GM19193 (cell line): Measurements from ENCODE around the gene ROR2.

Experiments
- POLR2A ChIP-seq: IDR thresholded peaks from 4 replicates; pipeline ENCODE4 v1.6.1; 2011; ENCODE audit not compliant: insufficient read depth, insufficient read length; ENCODE audit errors: extremely low read depth

ROR2 gene

DNA sequence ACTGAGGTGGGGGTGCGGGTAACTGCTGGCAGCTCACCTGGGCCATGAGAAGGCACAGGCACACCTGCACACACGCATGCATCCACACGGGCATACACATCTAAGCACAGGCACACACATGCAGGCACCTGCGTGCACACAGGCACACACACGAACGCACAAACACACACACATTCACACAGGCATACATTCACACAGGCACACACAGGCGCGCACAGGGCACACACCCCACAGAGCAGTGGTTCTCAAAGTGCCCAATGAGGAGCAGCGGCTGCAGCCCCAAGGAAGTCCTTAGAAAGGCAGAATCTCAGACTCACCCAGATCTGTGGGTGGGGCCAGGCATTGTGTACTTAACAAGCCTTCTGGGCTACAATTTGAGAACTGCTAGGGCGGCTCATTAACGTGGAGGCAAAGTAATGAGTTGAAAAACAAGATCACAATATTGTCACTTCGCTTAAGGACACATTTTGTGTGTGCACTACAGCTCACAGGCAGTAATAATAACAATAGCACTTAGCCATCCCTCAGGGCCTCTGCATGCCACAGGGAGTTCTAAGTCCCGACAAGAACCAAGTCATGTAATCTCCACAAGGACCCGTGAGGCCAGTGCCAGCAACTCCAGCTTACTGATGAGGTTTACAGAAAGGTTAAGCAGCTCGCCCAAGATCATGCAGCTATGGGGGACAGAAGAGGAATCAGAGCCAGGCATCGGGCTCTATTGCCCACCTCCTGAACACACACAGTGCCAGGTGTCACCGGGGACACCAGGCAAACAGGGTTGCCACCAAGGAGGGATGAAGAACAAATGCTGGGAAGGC, 91.6 kb downstream of the ROR2 start:
- no peak for TF ChIP-seq POLR2A

DNA sequence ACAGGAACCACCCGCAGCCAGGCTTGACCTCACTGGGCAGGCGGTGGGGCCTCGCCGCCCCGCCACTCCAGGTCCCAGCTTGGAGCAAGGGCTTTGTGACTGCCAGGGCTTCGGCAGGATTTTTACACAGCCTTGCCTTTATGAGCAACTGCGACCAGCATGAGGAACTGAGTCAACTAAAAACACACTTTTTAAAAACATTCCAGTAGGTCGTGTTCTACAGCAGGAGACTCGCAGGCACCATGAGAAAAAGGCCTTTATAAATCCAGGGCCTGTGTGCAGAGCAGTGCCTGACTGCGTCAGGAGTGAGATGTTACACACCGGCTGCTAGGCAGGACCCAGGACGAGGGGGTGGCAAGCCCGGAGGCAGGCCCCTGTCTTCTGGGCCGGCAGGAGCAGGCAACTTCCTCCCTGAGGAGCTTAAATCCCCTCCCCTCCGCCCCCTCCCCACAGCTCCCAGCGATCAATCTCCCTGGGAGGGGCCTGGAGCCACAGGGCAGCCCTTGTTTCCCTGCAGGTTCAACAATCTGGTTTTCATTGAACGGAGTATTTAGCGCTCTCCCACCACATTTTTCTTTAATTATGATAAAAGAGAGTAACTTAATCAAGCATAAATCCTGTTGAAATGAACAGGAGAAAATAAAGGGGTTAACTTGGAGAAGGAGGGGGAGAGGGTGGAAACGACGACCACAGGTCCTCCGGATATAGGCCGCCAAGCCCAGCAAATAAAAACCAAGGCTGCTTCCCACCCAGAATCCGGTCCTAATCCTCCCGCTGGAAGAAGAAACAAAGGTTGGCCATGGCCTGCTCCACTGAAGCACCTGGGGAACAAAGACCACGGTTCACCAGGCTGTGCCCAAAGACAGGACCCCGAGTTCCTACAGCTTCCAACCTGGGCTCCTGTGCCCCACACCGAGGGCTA, 92.5 kb downstream of the ROR2 start:
- TF ChIP-seq POLR2A: no peak

DNA sequence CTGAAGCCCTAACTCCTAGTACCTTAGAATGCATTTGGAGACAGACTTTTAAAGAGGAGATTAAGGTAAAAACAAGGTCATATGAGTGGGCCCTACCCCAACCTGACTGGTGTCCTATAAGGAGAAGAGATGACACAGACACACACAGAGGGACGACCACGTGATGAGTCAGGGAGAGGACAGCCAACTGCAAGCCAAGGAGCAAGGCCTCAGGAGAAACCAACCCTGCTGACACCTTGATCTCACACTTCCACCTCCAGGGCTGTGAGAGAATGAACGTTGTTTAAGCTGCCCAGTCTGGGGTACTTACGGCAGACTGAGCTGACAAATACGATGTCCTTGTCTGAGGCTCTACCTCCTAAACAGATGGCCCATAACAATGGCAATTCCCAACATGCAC, 93.6 kb downstream of the ROR2 start:
- TF ChIP-seq POLR2A: no peak

DNA sequence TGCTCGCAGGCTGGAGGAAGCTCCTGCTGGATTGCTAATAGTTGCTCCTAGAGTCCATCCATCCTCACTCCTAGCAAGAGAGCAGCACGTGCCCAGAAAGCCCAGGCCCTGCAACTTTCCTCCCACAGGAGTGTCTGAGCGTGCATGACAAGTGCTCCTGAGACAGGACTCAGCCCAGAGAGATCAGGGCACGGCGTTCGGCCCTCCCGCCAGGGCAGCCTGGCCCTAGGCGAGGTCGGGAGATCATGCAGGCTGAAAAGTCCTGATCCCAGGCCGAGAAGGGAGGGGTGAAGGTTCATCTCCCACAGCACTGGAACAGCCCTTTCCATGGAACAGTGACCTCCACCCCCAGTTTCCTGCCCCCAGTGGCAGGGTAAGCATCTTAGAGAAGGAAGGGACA, 94.8 kb downstream of the ROR2 start:
- TF ChIP-seq POLR2A: no peak

DNA sequence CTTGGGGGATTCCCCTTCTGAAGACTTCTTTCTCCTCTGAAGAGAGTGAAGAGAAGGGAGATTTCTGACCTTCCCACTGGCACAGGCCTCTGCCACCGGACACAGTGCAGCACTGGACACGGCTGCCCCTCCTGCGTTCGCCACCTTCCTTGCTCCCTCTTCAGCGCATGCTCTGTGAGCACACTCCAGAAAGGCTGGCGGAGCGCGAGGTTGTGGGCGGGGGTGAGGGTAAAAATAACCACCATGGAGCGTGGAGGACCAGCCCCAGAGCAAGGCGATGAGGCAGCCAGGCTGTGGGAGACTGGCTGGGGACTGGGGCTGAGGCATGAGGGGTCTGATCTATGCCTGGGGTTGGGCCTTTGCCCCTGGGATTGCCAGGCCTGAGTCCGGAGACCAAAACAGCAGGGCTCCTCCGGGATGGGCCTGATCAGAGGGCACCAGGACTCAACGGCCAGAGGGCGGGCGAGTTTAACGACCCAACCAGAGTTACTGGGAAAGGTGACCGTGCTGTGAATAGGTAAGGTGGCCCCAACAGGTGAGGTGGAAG, 97.2 kb downstream of the ROR2 start:
- TF ChIP-seq POLR2A: no peak

DNA sequence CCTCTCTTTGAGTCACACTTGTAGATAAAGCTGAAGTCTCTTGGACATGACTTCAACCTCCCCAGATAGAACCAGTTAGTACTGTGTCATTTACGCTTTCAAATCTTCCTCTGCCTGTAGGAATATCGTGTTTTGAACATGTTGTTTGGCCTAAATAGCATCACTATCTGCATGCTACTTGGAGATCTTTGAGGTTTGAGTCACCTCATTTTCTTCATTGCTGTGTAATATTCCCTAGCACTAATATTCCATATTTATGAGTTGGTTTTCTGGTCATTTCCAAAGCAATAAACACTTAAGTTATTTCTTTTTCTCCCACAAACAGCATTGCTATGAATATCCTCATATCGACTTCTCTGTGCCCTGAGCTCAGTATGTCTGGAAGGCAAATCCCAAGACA, 100.3 kb downstream of the ROR2 start:
- TF ChIP-seq POLR2A: no peak

DNA sequence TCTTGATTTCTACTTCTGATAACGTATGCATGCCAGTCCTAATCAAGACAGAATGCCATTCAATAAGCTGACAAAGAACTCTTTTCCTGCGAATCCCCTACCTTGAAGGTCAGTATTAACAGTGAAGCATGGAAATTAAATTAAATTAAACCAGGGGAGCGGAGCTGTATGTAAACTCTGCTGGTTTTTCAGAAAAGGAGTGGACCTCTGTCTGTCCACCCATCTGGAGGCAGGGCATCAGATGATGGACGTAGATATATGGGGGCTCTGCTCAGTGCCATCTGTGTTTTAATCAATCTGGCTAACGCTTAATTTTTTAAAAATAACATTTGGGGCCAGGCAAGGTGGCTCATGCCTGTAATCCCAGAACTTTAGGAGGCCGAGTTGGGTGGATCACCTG, 101.9 kb downstream of the ROR2 start:
- no peak for TF ChIP-seq POLR2A

DNA sequence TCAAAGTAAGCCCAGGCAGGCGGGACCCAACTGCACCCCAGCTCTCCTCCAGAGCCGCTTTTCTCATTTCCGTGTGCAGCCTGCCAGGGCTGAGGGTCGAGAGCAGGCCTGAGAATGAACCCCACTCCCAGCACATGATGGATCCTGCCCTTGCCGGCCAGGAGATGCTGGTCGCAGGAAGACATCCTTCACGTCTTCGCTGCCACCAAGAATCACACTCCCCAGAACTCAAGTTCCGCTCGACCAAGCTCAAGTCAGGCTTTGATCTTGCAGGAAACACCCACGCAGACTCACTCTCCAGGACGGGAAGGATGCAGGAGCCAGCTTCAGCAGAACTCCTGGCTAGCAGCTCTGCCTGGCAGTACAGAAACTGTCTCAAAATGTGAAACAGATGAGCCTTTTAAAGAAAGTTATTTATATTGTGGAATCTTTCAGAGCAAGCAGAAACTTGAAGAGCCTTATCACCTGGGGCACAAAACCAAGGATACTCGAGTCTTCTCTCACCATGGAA, 102.4 kb downstream of the ROR2 start:
- no peak for TF ChIP-seq POLR2A

DNA sequence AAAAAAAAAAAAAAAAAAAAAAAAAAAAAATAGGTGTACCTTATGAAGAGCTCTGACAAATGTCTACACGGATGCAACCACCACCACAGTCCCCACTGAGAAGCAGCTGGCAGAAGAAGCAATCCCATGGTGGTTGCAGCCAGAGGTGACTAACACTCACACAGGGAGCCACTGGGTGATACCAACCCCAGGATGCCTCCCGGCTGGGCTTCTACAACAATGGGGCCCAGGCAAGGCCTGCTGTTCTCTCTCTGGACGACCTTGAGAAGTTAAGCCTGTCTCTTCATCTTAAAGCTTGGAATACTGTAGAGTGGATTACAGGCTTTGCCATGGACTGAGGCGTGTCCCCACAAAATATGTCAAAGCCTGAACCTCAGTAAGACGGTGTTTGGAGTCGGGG, 104.1 kb downstream of the ROR2 start:
- no peak for TF ChIP-seq POLR2A

DNA sequence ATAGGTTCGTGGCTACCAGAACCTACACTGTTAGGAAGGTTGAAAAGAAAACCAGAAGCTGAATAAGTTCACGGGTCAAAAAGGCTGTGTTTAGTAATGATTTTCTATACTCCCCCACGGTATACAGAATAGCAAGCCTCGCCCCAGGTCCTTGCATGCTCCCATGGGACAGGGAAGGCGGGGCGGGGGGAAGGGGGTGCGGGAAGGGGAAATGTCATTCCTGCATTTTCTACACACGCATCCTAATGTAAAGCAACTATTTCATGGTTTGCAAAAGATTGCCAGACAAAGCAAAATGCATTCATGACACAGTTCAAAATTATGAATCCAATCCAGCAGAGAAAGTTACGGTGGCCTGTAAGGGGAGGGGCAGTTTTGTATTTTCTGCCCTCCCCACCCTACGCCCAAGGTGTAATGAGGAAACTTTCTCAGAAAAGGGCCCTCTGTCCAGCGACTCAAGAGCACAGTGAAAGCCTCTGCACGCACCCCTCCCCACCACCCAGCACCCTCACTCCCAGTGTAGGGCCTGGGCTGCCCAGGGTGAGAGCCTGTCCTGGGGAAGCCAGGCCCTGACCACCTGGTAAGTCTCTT, 105.2 kb downstream of the ROR2 start:
- TF ChIP-seq POLR2A: no peak

DNA sequence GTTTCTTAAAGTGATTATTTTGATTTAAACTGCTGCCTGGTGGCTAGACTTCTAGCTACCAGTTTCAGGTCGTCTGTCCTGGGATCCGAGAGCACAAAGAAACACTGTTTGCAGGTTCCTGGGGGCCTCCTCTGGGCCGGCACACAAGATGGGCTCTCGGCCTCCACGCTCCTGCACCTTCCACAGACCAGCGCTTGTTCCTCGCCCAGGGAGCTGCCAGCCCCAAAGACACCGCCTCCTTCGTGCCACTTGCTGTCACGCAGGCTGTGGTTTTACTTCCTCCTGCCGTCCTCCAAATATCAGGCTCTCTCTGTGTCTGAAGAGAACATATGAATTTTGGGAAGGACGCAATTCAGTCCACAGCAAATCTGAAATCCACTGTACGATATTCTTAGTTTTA, 105.8 kb downstream of the ROR2 start:
- TF ChIP-seq POLR2A: no peak

DNA sequence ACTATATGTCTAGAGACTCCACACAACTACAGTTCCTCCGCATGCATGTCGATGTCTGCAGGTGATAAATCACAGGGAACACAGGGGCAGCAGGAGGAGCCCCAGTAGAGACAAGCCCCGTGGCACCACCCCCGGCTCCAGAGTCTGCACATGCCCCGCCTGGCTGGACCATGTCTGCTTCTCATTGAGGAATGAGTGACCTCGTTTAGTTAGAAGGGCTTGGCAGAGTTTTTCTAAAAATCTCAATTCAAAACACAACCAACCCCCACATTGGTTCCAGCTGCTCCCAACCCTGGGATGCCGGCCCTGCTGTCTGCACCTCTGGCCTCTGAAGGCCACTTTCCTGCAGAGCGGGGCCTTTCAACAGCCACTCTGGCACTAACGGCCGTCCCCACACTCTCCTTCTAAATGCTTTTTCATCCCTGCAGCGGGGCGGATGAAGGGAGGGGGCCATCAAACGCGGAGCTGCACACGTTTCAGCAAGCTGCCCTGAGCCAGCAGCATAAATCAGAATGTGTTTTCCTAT, 106.3 kb downstream of the ROR2 start:
- TF ChIP-seq POLR2A: no peak

DNA sequence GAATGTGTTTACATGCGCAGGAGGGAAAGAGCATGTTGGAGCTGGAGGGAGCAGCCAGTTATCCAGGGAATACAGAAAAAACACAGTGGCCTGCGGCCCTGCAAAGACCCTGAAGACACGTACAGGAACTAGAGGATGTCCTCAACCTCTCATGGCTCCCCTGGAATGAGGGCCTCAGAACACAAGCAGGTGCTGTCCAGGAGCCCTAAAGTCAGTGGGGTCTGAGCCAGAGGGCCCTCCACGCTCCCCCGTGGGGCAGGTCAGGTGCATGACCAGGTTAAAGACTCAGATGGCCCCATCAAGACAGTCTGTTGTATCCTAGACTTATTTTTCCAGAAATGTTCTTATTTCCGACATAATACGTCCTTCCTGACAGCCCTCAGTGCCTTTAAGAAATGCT, 106.9 kb downstream of the ROR2 start:
- TF ChIP-seq POLR2A: no peak

DNA sequence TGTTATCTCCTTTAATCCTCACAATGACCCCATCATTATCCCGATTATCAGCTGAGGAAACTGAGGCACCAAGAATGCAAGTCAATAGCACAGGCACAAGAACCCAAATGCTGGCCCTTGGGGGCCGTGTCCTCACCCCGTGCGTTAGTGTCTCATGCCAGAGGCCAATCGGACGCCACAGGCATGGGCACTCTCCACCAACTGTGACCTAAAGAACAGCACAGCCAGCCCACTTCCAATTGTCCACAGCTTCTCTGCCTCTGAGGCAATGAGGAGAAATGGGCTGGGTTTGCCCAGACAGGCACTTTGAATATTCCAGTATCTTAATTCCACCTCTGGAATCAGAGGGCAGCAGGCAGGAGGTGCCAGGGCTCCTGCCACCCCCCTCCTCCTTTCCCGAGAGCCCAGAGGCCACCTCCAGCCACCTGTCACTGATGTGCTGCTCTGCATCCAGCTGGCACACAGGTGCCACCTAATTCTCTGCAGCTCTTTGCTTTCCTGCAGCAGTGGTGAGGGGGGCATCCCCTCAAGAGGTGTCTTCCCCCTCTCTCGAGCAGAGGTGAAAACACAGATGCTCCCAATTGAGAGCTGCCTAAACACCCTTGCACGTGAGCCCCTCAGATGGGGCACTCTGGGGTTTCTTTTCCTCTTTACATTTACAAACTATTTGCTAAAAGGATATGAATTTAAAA, 107.5 kb downstream of the ROR2 start:
- TF ChIP-seq POLR2A: no peak

DNA sequence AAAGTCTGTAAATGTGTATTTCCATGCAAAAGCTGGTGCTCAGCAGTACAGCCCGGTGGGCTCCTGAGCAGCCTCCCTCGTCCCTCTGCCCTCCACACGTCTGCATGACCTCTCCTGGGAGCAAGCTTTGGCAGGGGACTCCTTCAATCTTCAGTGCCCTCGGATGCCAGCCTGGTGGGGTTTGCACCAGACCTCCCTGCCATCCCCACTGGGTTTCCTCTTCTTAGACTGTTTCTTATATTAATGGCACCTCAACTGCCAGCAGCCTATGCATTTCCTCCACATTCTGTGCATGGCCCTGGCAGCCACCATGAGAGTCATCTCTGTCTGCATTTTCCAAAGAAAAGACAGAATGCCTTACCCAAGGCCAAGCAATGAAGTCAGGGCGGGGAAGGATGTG, 108.4 kb downstream of the ROR2 start:
- no peak for TF ChIP-seq POLR2A

DNA sequence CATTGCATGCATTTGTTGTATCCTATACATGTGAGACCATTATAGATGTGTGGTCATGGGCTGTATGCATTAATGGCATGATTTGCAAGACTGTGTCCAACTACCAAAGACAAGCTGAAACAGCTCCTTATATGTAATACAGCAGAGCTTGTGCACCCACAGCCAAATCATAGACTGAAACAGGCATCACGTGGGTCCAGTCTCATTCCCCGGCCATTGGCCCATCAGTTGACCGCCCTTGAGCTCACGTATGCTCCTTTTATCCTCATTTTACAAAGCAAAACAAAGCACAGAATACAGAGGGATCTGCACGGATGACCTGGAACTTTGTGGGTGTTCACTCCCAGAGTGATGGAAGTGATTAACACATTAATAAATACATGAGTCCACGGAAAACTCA, 109.1 kb downstream of the ROR2 start:
- TF ChIP-seq POLR2A: no peak
